Measurements from ENCODE around the gene PRTN3.

- TF ChIP-seq POLR2A (IDR thresholded peaks at IDR 0.05; ENCODE audit: low read length) (no peak), GATA1 (IDR thresholded peaks at IDR 0.05; ENCODE audit: low read depth, low read length) (no peak)
These were observed 42.3 kb upstream of the PRTN3 start for GRCh38 chr19:798415-799075.

Measured in erythroblast (primary cell).